Parathyroid adenoma (tissue), 2 donors: ENCODE results near the gene SMPD1.

ENCODE experiments used
- H2AFZ ChIP-seq: fragments of 300-600 bp; sonication (generic); one replicate; pipeline ENCODE4 v1.7.0; 2017; ENCODE audit warnings: antibody characterized with exemption, mild to moderate bottlenecking
- H3K27ac ChIP-seq: fragments of 300-600 bp; sonication (generic); one replicate; pipeline ENCODE4 v1.7.0; 2017
- H3K27me3 ChIP-seq: fragments of 300-600 bp; sonication (generic); one replicate; pipeline ENCODE4 v1.7.0; 2017; ENCODE audit warnings: low read length; ENCODE audit not compliant: control insufficient read depth, insufficient read depth
- H3K36me3 ChIP-seq: fragments of 300-600 bp; sonication (generic); one replicate; pipeline ENCODE4 v1.7.0; 2017; ENCODE audit warnings: low read length; ENCODE audit not compliant: control insufficient read depth, insufficient read depth
- H3K4me1 ChIP-seq: fragments of 300-600 bp; sonication (generic); one replicate; pipeline ENCODE4 v1.7.0; 2017; ENCODE audit warnings: control low read depth
- H3K4me2 ChIP-seq: fragments of 300-600 bp; sonication (generic); one replicate; pipeline ENCODE4 v1.7.0; 2017; ENCODE audit warnings: low read length
- H3K4me3 ChIP-seq: fragments of 300-600 bp; sonication (generic); one replicate; pipeline ENCODE4 v1.7.0; 2017; ENCODE audit warnings: low read depth, low read length
- H3K79me2 ChIP-seq: fragments of 300-600 bp; sonication (generic); one replicate; pipeline ENCODE4 v1.7.0; 2017; ENCODE audit warnings: control low read depth
- H3K9ac ChIP-seq: fragments of 300-600 bp; sonication (generic); one replicate; pipeline ENCODE4 v1.7.0; 2017; ENCODE audit warnings: mild to moderate bottlenecking
- H3K9me3 ChIP-seq: fragments of 300-600 bp; sonication (generic); one replicate; pipeline ENCODE4 v1.7.0; 2017; ENCODE audit warnings: low read length; ENCODE audit not compliant: control insufficient read depth
- CTCF ChIP-seq: fragments of 300-600 bp; sonication (generic); IDR thresholded peaks from one replicate; pipeline ENCODE4 v1.7.0; 2017; ENCODE audit warnings: antibody characterized with exemption, mild to moderate bottlenecking
- donor health status: primary hyperparathyroidism.

SMPD1 gene

GRCh38 chr11:6351782-6352382, 38.4 kb upstream of the SMPD1 start:
- Histone ChIP-seq H3K9ac (no peak overlapping the region), H3K4me1 (no peaks in the 10 kb centered on the region), H2AFZ (no peak overlapping the region), H3K79me2 (no peaks in the 10 kb centered on the region), H3K4me2 (no peak overlapping the region), H3K9me3 (no peaks in the 10 kb centered on the region), H3K27me3 (no peaks in the 10 kb centered on the region), H3K36me3 (no peaks in the 10 kb centered on the region), H3K27ac (no peak overlapping the region), H3K4me3 (no peak overlapping the region)
- TF ChIP-seq CTCF, result no peak

DNA sequence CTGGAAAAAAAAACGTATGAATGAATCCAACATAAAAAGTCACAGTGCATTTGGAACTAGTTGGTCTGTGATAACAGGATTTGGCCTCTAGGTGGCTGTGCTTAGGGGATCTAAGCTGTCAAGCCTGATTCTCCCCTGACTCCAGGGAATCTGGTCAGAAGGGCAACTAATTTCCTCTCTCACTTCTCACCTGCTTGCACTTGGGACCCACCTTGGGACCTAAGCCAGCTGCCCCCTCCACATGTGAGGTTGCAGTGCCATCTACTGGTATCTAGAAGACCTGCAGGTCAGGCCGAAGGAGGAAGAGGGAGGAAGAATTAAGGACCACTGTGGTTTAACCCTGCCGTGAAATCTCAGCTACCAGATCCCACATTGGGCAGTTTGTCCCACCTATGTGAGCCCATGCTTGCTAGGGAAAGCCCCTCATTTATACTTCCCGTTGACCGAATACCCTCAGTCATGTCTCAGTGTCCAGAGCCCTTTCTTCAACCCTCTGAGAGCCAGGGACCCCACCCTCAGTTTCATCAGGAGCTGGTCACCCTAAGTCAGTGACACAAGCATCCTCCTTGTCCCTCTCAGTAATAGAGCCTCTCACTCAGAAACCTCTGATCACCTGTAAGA, 36.8 kb upstream of the SMPD1 start:
- no peaks in the 10 kb centered on the region for H3K36me3 ChIP-seq
- H2AFZ ChIP-seq, result no peak overlapping the region
- no peak overlapping the region for H3K27ac ChIP-seq
- no peaks in the 10 kb centered on the region for H3K79me2 ChIP-seq
- H3K4me2 ChIP-seq, result no peak overlapping the region
- H3K9ac ChIP-seq, result no peak overlapping the region
- no peaks in the 10 kb centered on the region for H3K9me3 ChIP-seq
- H3K4me1 ChIP-seq, result no peaks in the 10 kb centered on the region
- TF ChIP-seq CTCF, result peak; percentile 70
- H3K4me3 ChIP-seq, result no peak overlapping the region
- no peaks in the 10 kb centered on the region for H3K27me3 ChIP-seq

- Histone ChIP-seq H2AFZ (no peak overlapping the region), H3K27me3 (no peaks in the 10 kb centered on the region), H3K79me2 (no peaks in the 10 kb centered on the region), H3K27ac (no peak overlapping the region), H3K9ac (no peak overlapping the region), H3K4me2 (no peak overlapping the region), H3K36me3 (no peaks in the 10 kb centered on the region), H3K4me3 (no peak overlapping the region), H3K4me1 (no peaks in the 10 kb centered on the region), H3K9me3 (no peaks in the 10 kb centered on the region)
- no peak for TF ChIP-seq CTCF
Measured at GRCh38 chr11:6354651-6355485, 35.4 kb upstream of the SMPD1 start.

DNA sequence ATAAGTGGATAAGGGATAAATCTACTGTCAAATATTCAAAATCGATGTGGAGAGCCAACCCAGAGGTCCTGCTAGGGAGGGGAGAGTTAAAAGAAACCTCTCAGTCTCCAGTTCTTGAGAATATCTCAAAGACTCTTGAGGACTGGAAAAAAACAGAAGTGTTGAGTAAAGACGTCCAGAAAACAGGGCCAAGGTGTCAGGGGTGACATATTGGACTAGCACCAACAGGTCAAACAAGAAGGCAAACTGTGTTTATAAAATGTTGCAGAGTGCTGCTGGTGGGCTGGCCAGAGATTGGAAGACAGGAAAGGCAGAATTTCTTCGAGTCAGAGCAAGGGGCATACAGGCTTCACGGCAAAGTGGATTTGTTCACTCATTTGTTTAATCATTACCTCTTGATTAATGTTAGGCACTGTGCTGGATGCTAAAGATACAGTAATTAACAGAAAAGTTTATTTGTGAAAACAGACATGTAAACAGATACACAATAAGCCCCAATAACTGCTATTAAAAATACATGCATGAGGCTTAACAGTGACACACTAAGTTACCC, 33.7 kb upstream of the SMPD1 start:
- no peaks in the 10 kb centered on the region for H3K4me1 ChIP-seq
- no peaks in the 10 kb centered on the region for H3K27me3 ChIP-seq
- no peak overlapping the region for H2AFZ ChIP-seq
- no peaks in the 10 kb centered on the region for H3K79me2 ChIP-seq
- no peaks in the 10 kb centered on the region for H3K9me3 ChIP-seq
- no peak overlapping the region for H3K27ac ChIP-seq
- no peak for TF ChIP-seq CTCF
- no peak overlapping the region for H3K9ac ChIP-seq
- no peak overlapping the region for H3K4me3 ChIP-seq
- H3K4me2 ChIP-seq, result no peak overlapping the region
- no peaks in the 10 kb centered on the region for H3K36me3 ChIP-seq
